Spleen (tissue), 11 donors: ENCODE measurements around the gene RO60. TPM values are rescaled to one million over a fixed set of nuclear protein-coding genes. Genes with fewer than 3 reads are reported as not detected.
"Not testable (repeated sequence)": the region's sequence is repeated elsewhere in the genome, so short reads cannot be mapped to it uniquely, and the experiment has no call there.

ENCODE experiments used
- DNase-seq: peaks from one replicate; pipeline ENCODE4 v3.0.0-alpha.2; 2020
- H3K27ac ChIP-seq, 8 donors: fragments of 200-600 bp; sonication (generic) in 7 of 8; 1 replicate in 4 of 8; 2 replicates in 4 of 8; pipeline versions ENCODE4 v1.5.0 to v1.8.0; 2016 to 2021; ENCODE audit warnings: inconsistent platforms in 4 of 8, mild to moderate bottlenecking in 4 of 8, moderate library complexity in 1 of 8
- H3K27me3 ChIP-seq, 7 donors: fragments of 200-600 bp; sonication (generic) in 6 of 7; replicated peaks in 1 of 7; 1 replicate in 4 of 7; 2 replicates in 3 of 7; pipeline versions ENCODE4 v1.5.0 to v1.8.0; 2016 to 2021; ENCODE audit warnings: inconsistent platforms in 3 of 7, mild to moderate bottlenecking in 1 of 7
- H3K36me3 ChIP-seq, 6 donors: fragments of 200-600 bp; sonication (generic) in 5 of 6; 1 replicate in 4 of 6; 2 replicates in 2 of 6; pipeline versions ENCODE4 v1.5.0 to v1.8.0; 2016 to 2021; ENCODE audit warnings: inconsistent platforms in 2 of 6
- H3K4me1 ChIP-seq, 6 donors: fragments of 200-600 bp; sonication (generic) in 5 of 6; 1 replicate in 3 of 6; 2 replicates in 3 of 6; pipeline versions ENCODE4 v1.5.0 to v1.8.0; 2016 to 2021; ENCODE audit warnings: inconsistent platforms in 3 of 6
- H3K4me3 ChIP-seq, 8 donors: fragments of 200-600 bp; sonication (generic) in 7 of 8; 1 replicate in 4 of 8; 2 replicates in 4 of 8; pipeline versions ENCODE4 v1.5.0 to v1.8.0; 2016 to 2021; ENCODE audit warnings: inconsistent platforms in 4 of 8, mild to moderate bottlenecking in 4 of 8, moderate library complexity in 2 of 8
- H3K9me3 ChIP-seq, 8 donors: fragments of 200-600 bp; sonication (generic) in 7 of 8; 1 replicate in 4 of 8; 2 replicates in 4 of 8; pipeline versions ENCODE4 v1.5.0 to v1.8.0; 2016 to 2021; ENCODE audit warnings: inconsistent platforms in 4 of 8
- CTCF ChIP-seq, 11 experiments: fragments of 200-600 bp in 7 of 11; fragments of 450-650 bp in 4 of 11; sonication (generic) in 4 of 11; IDR thresholded peaks in 8 of 11; conservative IDR thresholded peaks in 3 of 11; 1 replicate in 7 of 11; 2 replicates in 4 of 11; pipeline versions ENCODE4 v1.4.0 to v1.8.0; 2016 to 2021; ENCODE audit warnings: antibody characterized with exemption in 11 of 11, inconsistent platforms in 4 of 11, mild to moderate bottlenecking in 1 of 11
- POLR2A ChIP-seq, 3 donors: fragments of 450-650 bp; IDR thresholded peaks; one replicate each; pipeline ENCODE4 v1.5.1; 2017; ENCODE audit warnings: antibody characterized with exemption in 3 of 3, mild to moderate bottlenecking in 1 of 3
- POLR2AphosphoS5 ChIP-seq, 3 donors: sonication (generic); formaldehyde crosslinking; IDR thresholded peaks; one replicate each; pipeline ENCODE4 v1.5.1; 2017; ENCODE audit warnings: antibody characterized with exemption in 3 of 3
- WGBS, 5 donors: extraction: QIAGEN DNeasy Blood & Tissue Kit in 3 of 5; methylation state at CpG; one replicate each; pipeline versions ENCODE4 v1.1.5 to v1.1.7; 2013 to 2018; 5-methylcytosine and 5-hydroxymethylcytosine counted together
- intact Hi-C: fragments of 100-400 bp; cut with DNase I; formaldehyde crosslinking; loops from one replicate; pipeline ENCODE4 v1.15.0; 2023; ENCODE audit warnings: low total_unique reads
- polyA plus RNA-seq, 3 donors: library from polyadenylated mRNA; stranded (reverse); fragments of 200-250 nt; gene quantifications; one replicate each; pipeline ENCODE4 v1.2.1, GENCODE V29; 2013
- total RNA-seq, 7 donors: library from RNA; depleted of rRNA in 3 of 7; stranded (reverse); fragments of >200 nt in 3 of 7; fragmentation: NEBNext Ultra II Directional in 4 of 7; extraction: Animal tissue kit (Norgen Biotek cat#: 25700) in 4 of 7; gene quantifications; one replicate each; pipeline versions ENCODE4 v1.1.0 to v1.2.1, GENCODE V29; 2016 to 2021
- donor health status: healthy with polysubstance abuse.
- donor health status: DM: no; HTN: no; CAD: no; lungs with moderate emphysema.
- donor health status: DM: no; HTN: no; CAD: no.
- donor health status: Bipolar disorder and iron deficiency.
- donor health status: healthy.
- donor health status: DM: no; HTN: no; CAD: no.
- donor health status: DM: yes; HTN: yes; CAD: no.

The RO60 gene
- total and polyA plus RNA-seq, 10 donors, result 4.7 to 87.1 (median 73.0) TPM

- no peak overlapping the region for H3K4me3 ChIP-seq
- no peak for TF ChIP-seq POLR2A (IDR thresholded peaks at IDR 0.05)
- no peak for TF ChIP-seq POLR2AphosphoS5 (IDR thresholded peaks at IDR 0.05)
- TF ChIP-seq CTCF (IDR thresholded peaks at IDR 0.05 in 8 of 11, conservative IDR thresholded peaks at IDR 0.05 in 3 of 11), result no peak
- no peaks in the 10 kb centered on the region for H3K9me3 ChIP-seq
- WGBS, 5 donors, result 77 to 92% (median 87%) methylated on average over 1 of the region's 1 CpG
- H3K36me3 ChIP-seq, result peaks cover 0 to 44% (median 15%) of the 10 kb centered on the region in 6 donors
- intact Hi-C loops, result no loop called here
- DNase-seq, result no peak
- no peaks in the 10 kb centered on the region for H3K27me3 ChIP-seq
- no peaks in the 10 kb centered on the region for H3K4me1 ChIP-seq
- H3K27ac ChIP-seq, result no peak overlapping the region
These were observed 29.1 kb upstream of the RO60 start for GRCh38 chr1:193030280-193030679.

GRCh38 chr1:193031431-193031830 lies 28.0 kb upstream of the RO60 start:
- intact Hi-C loops, result no loop called here
- WGBS, 5 donors, result 85 to 99% (median 90%) methylated on average over 2 of the region's 2 CpGs
- DNase-seq, result no peak

GRCh38 chr1:193032643-193033427 lies 26.6 kb upstream of the RO60 start:
- WGBS, 5 donors, result 87 to 97% (median 93%) methylated on average over 9 of the region's 9 CpGs
- H3K36me3 ChIP-seq, result peaks cover 0 to 19% (median 7%) of the 10 kb centered on the region in 6 donors
- H3K4me3 ChIP-seq, H3K27ac ChIP-seq, H3K27me3 ChIP-seq, H3K4me1 ChIP-seq, DNase-seq, H3K9me3 ChIP-seq, intact Hi-C loops: not testable (repeated sequence)

More at GRCh38 chr1:193031431-193031830, 28.0 kb upstream of the RO60 start:
- Histone ChIP-seq H3K4me1 (no peaks in the 10 kb centered on the region), H3K4me3 (no peak overlapping the region), H3K36me3 (peaks cover 0 to 33% (median 15%) of the 10 kb centered on the region in 6 donors), H3K9me3 (no peaks in the 10 kb centered on the region), H3K27me3 (no peaks in the 10 kb centered on the region), H3K27ac (no peak overlapping the region)
- no peak for TF ChIP-seq POLR2AphosphoS5 (IDR thresholded peaks at IDR 0.05)
- no peak for TF ChIP-seq CTCF (IDR thresholded peaks at IDR 0.05 in 8 of 11, conservative IDR thresholded peaks at IDR 0.05 in 3 of 11)
- TF ChIP-seq POLR2A (IDR thresholded peaks at IDR 0.05), result no peak

GRCh38 chr1:193033610-193034009 lies 25.8 kb upstream of the RO60 start:
- intact Hi-C loops, result no loop called here
- Histone ChIP-seq H3K9me3 (no peaks in the 10 kb centered on the region), H3K27me3 (no peaks in the 10 kb centered on the region), H3K36me3 (peaks cover 0 to 15% (median 5%) of the 10 kb centered on the region in 6 donors), H3K27ac (no peak overlapping the region), H3K4me3 (no peak overlapping the region), H3K4me1 (peaks cover 0 to 9% (median 0%) of the 10 kb centered on the region in 6 donors)
- no peak for TF ChIP-seq POLR2A (IDR thresholded peaks at IDR 0.05)
- no peak for TF ChIP-seq POLR2AphosphoS5 (IDR thresholded peaks at IDR 0.05)
- DNase-seq, result no peak

- intact Hi-C loops, result no loop called here
These were observed 22.9 kb upstream of the RO60 start for GRCh38 chr1:193036337-193037047.

More at GRCh38 chr1:193036337-193037047, 22.9 kb upstream of the RO60 start:
- Histone ChIP-seq H3K9me3 (no peaks in the 10 kb centered on the region), H3K4me1 (peaks cover 0 to 9% (median 0%) of the 10 kb centered on the region in 6 donors), H3K36me3 (peaks cover 0 to 10% (median 0%) of the 10 kb centered on the region in 6 donors), H3K4me3 (no peak overlapping the region), H3K27ac (no peak overlapping the region), H3K27me3 (no peaks in the 10 kb centered on the region)
- DNase-seq, result no peak
- TF ChIP-seq POLR2A (IDR thresholded peaks at IDR 0.05) (no peak), CTCF (IDR thresholded peaks at IDR 0.05 in 8 of 11, conservative IDR thresholded peaks at IDR 0.05 in 3 of 11) (no peak), POLR2AphosphoS5 (IDR thresholded peaks at IDR 0.05) (no peak)
- WGBS, 5 donors, result 96 to 99% (median 98%) methylated on average over 3 of the region's 3 CpGs
